ENCODE data around the gene THOC6. TPM values are rescaled to one million over a fixed set of nuclear protein-coding genes. Genes with fewer than 3 reads are reported as not detected.

Gene THOC6
- total and polyA plus RNA-seq, 9 of the 15 experiments (the other 6 are each of a cell fraction or from before 2014, with no cell fraction given): 2.5 to 65.4 (median 42.3) TPM

DNA sequence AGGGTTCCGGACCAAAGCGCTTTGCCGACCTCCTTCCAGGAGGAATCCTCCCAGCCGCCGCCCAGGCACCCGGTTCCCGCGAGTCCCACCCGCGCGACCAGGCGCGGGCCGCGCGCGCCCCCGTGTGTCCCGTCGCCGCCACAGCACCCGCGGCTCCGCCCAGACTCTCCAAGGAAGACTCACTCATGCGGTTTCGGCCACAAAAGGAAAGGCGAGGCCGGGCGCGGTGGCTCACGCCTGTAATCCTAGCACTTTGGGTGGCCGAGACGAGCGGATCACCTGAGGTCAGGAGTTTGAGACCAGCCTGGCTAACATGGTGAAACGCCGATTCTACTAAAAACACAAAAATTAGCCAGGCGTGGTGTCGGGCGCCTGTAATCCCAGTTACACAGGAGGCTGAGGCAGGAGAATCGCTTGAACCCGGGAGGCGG is 40.1 kb upstream of the THOC6 start (continued):
- TF ChIP-seq, protein P1, sequence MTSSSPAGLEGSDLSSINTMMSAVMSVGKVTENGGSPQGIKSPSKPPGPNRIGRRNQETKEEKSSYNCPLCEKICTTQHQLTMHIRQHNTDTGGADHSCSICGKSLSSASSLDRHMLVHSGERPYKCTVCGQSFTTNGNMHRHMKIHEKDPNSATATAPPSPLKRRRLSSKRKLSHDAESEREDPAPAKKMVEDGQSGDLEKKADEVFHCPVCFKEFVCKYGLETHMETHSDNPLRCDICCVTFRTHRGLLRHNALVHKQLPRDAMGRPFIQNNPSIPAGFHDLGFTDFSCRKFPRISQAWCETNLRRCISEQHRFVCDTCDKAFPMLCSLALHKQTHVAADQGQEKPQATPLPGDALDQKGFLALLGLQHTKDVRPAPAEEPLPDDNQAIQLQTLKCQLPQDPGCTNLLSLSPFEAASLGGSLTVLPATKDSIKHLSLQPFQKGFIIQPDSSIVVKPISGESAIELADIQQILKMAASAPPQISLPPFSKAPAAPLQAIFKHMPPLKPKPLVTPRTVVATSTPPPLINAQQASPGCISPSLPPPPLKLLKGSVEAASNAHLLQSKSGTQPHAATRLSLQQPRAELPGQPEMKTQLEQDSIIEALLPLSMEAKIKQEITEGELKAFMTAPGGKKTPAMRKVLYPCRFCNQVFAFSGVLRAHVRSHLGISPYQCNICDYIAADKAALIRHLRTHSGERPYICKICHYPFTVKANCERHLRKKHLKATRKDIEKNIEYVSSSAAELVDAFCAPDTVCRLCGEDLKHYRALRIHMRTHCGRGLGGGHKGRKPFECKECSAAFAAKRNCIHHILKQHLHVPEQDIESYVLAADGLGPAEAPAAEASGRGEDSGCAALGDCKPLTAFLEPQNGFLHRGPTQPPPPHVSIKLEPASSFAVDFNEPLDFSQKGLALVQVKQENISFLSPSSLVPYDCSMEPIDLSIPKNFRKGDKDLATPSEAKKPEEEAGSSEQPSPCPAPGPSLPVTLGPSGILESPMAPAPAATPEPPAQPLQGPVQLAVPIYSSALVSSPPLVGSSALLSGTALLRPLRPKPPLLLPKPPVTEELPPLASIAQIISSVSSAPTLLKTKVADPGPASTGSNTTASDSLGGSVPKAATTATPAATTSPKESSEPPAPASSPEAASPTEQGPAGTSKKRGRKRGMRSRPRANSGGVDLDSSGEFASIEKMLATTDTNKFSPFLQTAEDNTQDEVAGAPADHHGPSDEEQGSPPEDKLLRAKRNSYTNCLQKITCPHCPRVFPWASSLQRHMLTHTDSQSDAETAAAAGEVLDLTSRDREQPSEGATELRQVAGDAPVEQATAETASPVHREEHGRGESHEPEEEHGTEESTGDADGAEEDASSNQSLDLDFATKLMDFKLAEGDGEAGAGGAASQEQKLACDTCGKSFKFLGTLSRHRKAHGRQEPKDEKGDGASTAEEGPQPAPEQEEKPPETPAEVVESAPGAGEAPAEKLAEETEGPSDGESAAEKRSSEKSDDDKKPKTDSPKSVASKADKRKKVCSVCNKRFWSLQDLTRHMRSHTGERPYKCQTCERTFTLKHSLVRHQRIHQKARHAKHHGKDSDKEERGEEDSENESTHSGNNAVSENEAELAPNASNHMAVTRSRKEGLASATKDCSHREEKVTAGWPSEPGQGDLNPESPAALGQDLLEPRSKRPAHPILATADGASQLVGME (CRISPR knock-in tag; IDR thresholded peaks at IDR 0.05): no peak
- TF ChIP-seq SPI1 (IDR thresholded peaks at IDR 0.05; ENCODE audit: borderline replicate concordance, low read depth, low read length) (no peak), PURB (CRISPR knock-in tag; IDR thresholded peaks at IDR 0.05; ENCODE audit: low read depth) (no peak), GMEB1 (CRISPR knock-in tag; IDR thresholded peaks at IDR 0.05) (no peak), KLF10 (CRISPR knock-in tag; IDR thresholded peaks at IDR 0.05) (no peak), CAMTA2 (CRISPR knock-in tag; conservative IDR thresholded peaks at IDR 0.05) (no peak), ZBTB5 (IDR thresholded peaks at IDR 0.05) (no peak), NR2F6 (CRISPR knock-in tag; IDR thresholded peaks at IDR 0.05) (no peak), MCM3 (IDR thresholded peaks at IDR 0.05) (no peak), NCOA4 (IDR thresholded peaks at IDR 0.05; ENCODE audit: partially characterized antibody) (no peak), NEUROD1 (IDR thresholded peaks at IDR 0.05; ENCODE audit: borderline replicate concordance, low read depth, low read length, partially characterized antibody) (peak; percentile 49), GABPB2 (CRISPR knock-in tag; conservative IDR thresholded peaks at IDR 0.05) (no peak), NELFE (IDR thresholded peaks at IDR 0.05; ENCODE audit: insufficient read depth, insufficient read length) (no peak), ZHX1 (conservative IDR thresholded peaks at IDR 0.05; ENCODE audit: low read length) (no peak), NFE2 (IDR thresholded peaks at IDR 0.05; ENCODE audit: low read depth) (no peak), BHLHE40 (IDR thresholded peaks at IDR 0.05; ENCODE audit: low read length) (peak; percentile 38; the same call in 1 of the 2 replicates)

Data from K562 (cell line).